GM21717 (cell line): ENCODE results near the gene VIPR2.
"Not testable (repeated sequence)": the region's sequence is repeated elsewhere in the genome, so short reads cannot be mapped to it uniquely, and the experiment has no call there.

Source experiments
- ATAC-seq: cut with Tn5 transposase; IDR thresholded peaks from one replicate; pipeline ENCODE4 v1.9.1; 2021; ENCODE audit warnings: mild to moderate bottlenecking, moderate library complexity; ENCODE audit not compliant: unreplicated experiment

The VIPR2 gene

DNA sequence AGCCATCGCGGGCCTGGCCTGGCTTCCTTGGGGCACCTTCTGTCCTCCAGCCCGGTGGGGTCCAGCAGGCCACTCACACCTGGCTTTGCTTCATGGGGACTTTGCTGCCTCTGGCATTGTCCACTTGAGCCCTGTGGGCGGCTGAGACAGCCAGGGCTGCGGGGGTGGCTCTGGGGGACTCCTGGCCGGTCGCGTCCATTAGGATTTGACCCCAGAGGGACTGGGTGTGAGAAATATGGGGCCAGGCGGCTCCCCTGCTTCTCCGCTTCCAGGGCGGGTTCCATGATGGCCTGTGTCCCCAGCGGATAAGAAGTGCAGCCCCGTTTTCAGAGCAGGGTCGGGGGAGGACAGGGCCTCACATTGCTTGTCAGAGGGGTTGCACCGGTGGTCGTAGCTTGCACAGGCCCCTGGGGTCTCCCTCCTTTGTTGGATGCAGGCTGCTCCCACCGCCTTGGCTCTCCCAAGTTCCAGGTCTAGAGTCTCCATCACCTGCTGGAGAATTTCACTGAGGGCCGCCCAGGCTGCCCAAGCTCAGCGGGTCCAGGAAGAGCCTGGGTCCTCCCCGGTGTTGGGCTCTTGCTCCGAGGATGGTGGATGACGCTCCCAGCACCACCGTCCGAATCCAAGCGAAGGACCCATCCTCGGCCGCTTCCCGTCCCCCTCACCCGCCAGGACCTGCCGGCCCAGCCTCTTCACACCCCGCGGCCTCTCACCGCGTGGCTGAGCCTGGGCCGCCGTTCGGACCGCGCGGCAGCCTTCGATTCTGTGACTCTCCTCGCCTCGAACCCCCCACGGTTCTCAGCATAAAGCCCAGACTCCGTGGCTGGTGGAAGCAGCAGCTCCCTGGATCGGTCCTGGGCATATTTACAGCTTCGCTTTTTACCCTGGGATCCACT lies 148.2 kb downstream of the VIPR2 start:
- ATAC-seq = no peak

DNA sequence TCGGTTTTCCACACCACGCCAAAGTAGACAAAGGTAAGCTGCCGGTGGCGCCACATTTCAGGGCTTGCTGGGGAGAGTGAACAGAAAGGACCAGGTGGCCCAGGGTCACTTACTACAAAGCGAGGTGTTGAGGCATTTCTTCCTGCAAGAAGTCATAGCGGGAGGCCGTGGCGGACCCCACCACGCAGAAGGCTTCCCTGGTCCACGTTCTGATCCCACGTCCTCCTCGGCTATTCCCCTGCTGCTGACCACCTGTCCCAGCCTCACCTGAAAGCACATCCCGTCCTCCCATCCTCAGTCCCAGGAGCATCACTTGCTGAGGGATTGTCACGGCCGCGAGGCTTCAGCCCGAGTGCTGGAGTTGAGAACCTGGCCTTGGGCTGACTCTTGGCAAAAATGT lies 149.2 kb downstream of the VIPR2 start:
- no peak for ATAC-seq

DNA sequence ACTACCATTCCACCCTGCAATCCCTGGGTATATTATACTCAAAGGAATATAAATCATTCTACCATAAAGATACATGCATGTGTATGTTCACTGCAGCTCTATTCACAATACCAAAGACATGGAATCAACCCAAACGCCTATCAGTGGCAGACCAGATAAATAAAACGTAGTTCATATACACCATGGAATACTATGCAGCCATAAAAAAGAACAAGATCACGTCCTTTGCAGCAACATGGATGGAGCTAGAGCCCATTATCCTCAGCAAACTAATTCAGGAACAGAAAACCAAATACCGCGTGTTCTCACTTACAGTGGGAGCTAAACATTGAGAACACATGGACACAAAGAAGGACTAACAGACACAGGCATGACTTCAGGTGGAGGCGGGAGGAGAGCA lies 150.0 kb downstream of the VIPR2 start:
- ATAC-seq = no peak

DNA sequence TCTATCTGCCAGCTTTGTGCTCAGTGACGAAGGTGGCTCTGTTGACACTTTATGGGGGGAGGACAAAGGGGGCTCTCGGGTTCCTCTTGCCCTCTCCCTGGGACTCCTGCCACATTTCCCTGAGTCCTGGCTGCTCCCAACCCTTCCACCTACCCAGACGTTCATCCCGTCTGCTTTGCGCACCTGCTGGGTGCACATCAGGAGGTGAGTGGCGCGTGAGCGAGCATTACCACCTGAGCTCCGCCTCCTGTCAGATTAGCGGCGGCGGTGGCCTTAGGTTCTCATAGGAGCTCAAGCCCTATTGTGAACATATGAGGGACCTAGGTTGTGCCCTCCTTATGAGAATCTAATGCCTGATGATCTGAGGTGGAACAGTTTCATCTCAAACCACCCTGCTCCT lies 151.1 kb downstream of the VIPR2 start:
- no peak for ATAC-seq

DNA sequence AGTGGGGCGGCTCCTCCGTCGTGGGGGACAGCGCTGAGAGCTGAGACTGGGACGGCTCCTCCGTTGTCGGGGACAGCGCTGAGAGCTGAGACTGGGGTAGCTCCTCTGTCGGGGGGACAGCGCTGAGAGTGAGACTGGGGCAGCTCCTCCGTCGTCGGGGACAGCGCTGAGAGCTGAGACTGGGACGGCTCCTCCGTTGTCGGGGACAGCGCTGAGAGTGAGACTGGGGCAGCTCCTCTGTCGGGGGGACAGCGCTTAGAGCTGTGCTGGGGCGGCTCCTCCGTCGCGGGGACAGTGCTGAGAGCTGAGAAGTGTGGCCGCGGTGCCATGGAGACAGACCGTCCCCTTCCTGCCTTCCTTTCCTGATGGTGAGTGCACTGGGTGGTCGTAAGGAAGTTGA lies 151.9 kb downstream of the VIPR2 start:
- ATAC-seq = no peak

DNA sequence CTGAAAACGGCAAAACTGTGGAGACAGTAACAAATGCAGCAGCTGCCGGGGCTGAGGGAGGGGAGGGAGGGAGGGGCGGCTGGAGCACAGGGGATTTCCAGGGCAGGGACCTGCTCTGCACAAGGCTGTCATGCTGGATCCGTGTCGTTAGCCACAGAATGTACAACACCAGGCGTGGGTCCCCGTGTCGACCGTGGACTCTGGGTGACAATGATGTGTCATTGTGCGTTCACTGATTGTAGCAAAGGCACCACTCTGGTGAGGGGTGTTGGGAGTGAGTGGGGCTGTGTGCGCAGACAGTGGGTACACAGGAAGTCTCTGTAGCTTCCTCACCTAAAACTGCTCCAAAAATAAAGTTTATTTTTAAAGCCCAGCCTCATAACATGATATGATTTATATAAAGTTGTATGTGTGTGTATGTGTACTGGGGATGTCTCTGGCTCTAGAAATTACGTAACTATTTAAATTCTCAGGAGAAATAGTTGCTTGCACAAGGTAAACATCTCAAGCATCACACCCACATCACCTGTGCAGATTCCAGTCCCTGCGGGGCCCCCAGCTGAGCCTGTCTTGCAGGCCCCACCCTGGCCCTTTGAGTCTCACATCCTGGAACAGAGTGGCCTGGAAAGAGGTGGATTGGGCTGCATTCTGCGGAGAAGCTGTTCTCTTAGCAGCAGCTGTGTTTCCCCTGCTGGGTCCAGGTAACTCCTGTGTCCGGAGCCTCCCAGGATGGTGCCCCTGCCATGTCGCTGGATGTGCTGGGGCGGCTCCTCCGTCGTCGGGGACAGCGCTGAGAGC lies 152.6 kb downstream of the VIPR2 start:
- ATAC-seq = no peak

DNA sequence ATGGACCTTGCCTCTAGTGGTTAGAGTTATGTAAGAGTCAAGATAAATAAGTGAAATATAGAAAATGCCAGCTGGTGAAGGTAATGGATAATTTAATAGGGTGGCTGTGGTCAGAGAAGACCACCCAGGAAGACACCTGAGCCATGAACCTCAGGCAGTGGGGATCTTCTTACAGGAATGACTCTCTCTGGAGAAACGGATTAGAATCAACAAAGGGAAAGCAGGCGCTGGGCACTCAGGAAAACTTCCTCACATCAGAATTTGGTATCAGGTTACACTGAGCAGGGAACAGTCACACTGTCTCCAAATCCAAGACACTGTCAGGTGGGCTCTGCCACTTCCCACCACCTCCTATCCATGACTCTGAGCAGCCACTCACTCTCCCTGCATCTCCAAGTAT lies 155.7 kb downstream of the VIPR2 start:
- no peak for ATAC-seq

DNA sequence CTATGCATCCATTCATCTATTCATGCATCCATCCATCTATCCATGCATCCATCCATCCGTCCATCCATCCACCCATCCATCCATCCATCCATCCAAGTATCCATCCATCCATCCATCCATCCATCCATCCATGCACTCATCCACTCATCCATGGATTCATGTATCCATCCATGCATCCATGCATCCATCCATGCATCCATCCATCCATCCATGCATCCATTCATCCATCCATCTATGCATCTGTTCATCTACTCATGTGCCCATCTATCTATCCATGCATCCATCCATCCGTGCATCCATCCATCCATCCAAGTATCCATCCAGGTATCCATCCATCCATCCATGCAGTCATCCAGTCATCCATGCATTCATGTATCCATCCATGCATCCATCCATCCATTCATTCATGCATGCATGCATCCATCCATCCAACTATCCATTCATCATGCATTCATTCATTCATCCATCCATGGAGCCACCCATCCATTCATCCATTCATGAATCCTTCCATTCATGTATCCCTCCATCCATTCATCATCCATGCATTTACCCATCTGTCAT lies 156.3 kb downstream of the VIPR2 start:
- ATAC-seq = no peak

DNA sequence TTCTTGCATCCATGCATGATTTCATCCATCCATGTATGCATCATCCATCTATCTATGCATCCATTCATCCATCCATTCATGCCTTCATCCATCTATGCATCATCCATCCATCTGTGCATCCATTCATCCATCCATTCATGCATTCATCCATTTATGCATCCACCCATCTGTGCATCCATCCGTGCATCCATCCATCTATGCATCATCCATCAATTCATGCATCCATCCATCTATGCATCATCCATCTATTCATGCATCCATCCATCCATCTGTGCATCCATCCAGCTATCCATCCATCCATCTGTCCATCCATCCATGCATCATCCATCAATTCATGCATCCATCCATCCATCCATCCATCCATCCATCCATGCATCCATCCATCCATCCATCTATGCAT lies 157.0 kb downstream of the VIPR2 start:
- ATAC-seq = no peak

DNA sequence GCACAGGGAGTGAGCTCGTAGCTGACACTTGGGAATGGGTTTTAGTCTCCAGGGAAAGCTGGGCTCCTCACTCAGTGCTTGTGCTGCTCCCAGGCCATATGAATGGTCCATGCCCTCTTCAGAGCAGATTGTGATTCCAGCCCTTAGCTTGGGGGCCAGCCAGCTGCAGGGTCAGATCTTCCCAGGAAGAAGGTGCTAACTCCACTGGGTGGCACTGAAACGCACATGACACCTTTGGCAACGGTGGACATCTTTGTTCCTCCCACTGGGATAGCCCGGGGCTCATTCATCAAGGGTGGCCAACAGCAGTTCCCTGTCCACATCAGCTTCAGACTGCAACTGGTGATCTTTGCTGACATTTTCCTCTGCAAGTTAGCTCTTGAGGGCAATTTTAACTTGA lies 159.1 kb downstream of the VIPR2 start:
- no peak for ATAC-seq

DNA sequence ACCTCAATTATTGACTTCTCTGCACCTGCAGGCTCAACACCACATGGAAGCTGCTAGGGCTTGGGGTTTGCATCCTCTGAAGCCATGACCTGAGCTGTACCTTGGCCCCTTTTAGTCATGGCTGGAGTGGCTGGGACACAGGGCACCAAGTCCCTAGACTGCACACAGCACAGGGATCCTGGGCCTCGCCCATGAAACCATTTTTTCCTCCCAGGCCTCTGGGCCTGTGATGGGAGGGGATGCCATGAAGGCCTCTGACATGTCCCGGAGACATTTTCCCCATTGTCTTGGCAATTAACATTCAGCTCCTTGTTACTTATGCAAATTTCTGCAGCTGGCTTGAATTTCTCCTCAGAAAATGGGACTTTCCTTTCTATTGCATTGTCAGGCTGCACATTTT lies 160.7 kb downstream of the VIPR2 start:
- not testable (repeated sequence) for ATAC-seq

DNA sequence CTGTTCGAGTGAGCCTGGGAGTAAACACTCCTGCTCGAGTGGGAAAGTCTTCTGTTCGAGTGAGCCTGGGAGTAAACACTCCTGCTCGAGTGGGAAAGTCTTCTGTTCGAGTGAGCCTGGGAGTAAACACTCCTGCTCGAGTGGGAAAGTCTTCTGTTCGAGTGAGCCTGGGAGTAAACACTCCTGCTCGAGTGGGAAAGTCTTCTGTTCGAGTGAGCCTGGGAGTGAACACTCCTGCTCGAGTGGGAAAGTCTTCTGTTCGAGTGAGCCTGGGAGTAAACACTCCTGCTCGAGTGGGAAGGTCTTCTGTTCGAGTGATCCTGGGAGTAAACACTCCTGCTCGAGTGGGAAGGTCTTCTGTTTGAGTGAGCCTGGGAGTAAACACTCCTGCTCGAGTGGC lies 162.6 kb downstream of the VIPR2 start:
- ATAC-seq = not testable (repeated sequence)

DNA sequence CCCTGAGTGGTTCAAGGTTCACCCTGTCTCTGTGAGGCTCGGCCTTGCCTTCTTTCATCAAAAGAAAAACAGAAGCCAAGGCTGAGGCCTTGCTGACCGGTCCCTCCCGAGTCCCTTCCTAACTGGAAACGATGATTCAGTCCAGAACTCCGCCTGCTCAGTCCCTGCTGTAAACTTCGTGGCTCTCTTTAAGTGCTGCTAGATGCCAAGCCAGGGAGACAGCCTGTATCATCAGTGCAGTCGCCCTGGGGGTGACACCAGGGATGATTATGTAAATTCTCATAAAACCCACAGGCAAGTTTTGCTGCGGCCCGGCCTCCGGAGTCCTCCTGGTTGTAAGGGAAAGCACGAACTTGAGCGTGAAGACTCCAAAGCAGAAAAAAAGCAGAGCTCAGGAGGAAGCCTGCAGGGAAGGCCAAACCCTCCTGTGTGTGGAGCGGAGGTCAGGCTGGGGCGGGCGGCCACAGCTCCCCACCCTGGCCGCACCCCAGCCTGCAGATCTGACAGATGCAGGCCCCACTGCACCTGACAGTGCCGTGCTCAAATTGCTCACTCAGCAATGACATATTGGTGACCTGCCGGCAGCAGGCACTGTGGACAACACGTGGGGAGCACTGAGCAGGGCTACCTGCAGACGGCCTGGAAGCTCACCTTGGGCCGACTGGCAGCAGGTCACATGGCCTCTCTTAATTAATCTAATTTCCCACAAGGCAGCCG lies 164.9 kb downstream of the VIPR2 start:
- ATAC-seq = no peak

DNA sequence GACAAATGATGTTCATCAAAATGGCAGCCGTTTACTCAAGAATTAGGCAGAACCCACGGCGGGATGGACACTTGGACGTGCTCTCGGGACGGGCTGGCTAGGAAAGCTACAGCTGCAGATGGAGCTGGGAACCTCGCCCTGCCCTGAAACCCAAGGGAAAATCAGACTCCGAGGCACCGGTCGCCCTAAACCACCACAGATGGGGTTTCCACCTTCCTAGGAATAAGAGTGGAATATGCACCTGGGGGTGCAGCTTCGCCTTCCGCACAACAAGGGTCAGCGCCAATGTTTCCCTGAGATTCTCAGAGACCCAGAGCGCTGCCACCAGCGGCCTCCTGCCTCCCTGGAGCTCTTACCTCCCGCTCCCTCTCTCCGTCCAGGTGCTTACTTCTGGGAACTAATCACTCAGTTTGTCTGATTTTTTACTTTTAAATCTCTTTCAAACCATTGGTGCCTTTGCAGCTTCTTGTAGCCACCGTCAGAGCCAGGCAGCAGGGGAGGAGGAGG lies 165.6 kb downstream of the VIPR2 start:
- ATAC-seq = no peak
